CD14-positive monocyte (primary cell): ENCODE results near the gene CXCR3. TPM values are rescaled to one million over a fixed set of nuclear protein-coding genes. Genes with fewer than 3 reads are reported as not detected.

Source experiments
- DNase-seq, 3 donors: peaks; one replicate each; pipeline ENCODE4 v3.0.0-alpha.2; 2011 to 2022
- H2AFZ ChIP-seq: 2 replicates; pipeline ENCODE4 v1.6.0; 2012; ENCODE audit warnings: mild to moderate bottlenecking, low read depth, low read length, inconsistent platforms; ENCODE audit not compliant: insufficient read depth, poor library complexity, severe bottlenecking
- H3K27ac ChIP-seq, 2 donors: 1 replicate in 1 of 2; 2 replicates in 1 of 2; pipeline ENCODE4 v1.5.1; 2012 to 2013; ENCODE audit warnings: low read length in 2 of 2, control low read depth in 1 of 2, inconsistent platforms in 1 of 2, low read depth in 1 of 2, mild to moderate bottlenecking in 1 of 2
- H3K27me3 ChIP-seq, 2 donors: one replicate each; pipeline versions ENCODE4 v1.6.0 to v1.6.1; 2011 to 2013; ENCODE audit warnings: low read length in 2 of 2; ENCODE audit not compliant: control insufficient read depth in 2 of 2, insufficient read depth in 2 of 2
- H3K36me3 ChIP-seq, 2 donors: replicated peaks in 1 of 2; 1 replicate in 1 of 2; 2 replicates in 1 of 2; pipeline versions ENCODE4 v1.5.1 to v1.6.1; 2012 to 2013; ENCODE audit warnings: low read length in 2 of 2, control low read depth in 1 of 2, inconsistent platforms in 1 of 2, mild to moderate bottlenecking in 1 of 2; ENCODE audit not compliant: insufficient read depth in 2 of 2, control insufficient read depth in 1 of 2
- H3K4me1 ChIP-seq, 2 donors: 1 replicate in 1 of 2; 2 replicates in 1 of 2; pipeline versions ENCODE4 v1.5.1 to v1.6.1; 2012 to 2013; ENCODE audit warnings: low read length in 2 of 2, control low read depth in 1 of 2, inconsistent platforms in 1 of 2, mild to moderate bottlenecking in 1 of 2, moderate library complexity in 1 of 2; ENCODE audit not compliant: insufficient read depth in 2 of 2, control insufficient read depth in 1 of 2
- H3K4me2 ChIP-seq: replicated peaks from 2 replicates; pipeline ENCODE3; 2012; ENCODE audit warnings: low read length, moderate library complexity, mild to moderate bottlenecking; ENCODE audit not compliant: poor library complexity, severe bottlenecking; ENCODE audit errors: extremely low read depth
- H3K4me3 ChIP-seq, 3 experiments: fragments of 200-600 bp in 1 of 3; sonication (generic) in 1 of 3; replicated peaks in 1 of 3; 1 replicate in 2 of 3; 2 replicates in 1 of 3; pipeline ENCODE4 v1.5.1; 2011 to 2013; ENCODE audit warnings: low read length in 3 of 3, mild to moderate bottlenecking in 3 of 3, control low read depth in 2 of 3, low read depth in 2 of 3, inconsistent platforms in 1 of 3, moderate library complexity in 1 of 3
- H3K79me2 ChIP-seq: 2 replicates; pipeline ENCODE4 v1.6.0; 2012; ENCODE audit warnings: mild to moderate bottlenecking, control low read depth, inconsistent platforms, low read length, moderate library complexity; ENCODE audit not compliant: insufficient read depth
- H3K9ac ChIP-seq: 2 replicates; pipeline ENCODE4 v1.6.0; 2017; ENCODE audit warnings: low read length, mild to moderate bottlenecking; ENCODE audit not compliant: insufficient read depth, poor library complexity, severe bottlenecking
- H3K9me3 ChIP-seq, 2 donors: replicated peaks in 1 of 2; 1 replicate in 1 of 2; 2 replicates in 1 of 2; pipeline versions ENCODE4 v1.5.1 to v1.6.1; 2012 to 2013; ENCODE audit warnings: low read length in 2 of 2, control low read depth in 1 of 2; ENCODE audit not compliant: control insufficient read depth in 1 of 2, insufficient read depth in 1 of 2
- H4K20me1 ChIP-seq: 2 replicates; pipeline ENCODE4 v1.6.0; 2012; ENCODE audit warnings: mild to moderate bottlenecking, low read length, control low read depth, moderate library complexity; ENCODE audit not compliant: insufficient read depth
- H3K27ac Mint-ChIP-seq, 7 donors: one replicate each; pipeline ENCODE4 v1.8.0; 2020; ENCODE audit warnings: mild to moderate bottlenecking in 7 of 7, mixed read lengths in 7 of 7, moderate library complexity in 6 of 7, inconsistent platforms in 2 of 7
- H3K27me3 Mint-ChIP-seq, 3 donors: one replicate each; pipeline ENCODE4 v1.8.0; 2021 to 2022; ENCODE audit warnings: low read depth in 3 of 3, mild to moderate bottlenecking in 3 of 3, mixed read lengths in 3 of 3, moderate library complexity in 3 of 3, inconsistent platforms in 1 of 3
- H3K36me3 Mint-ChIP-seq, 2 donors: one replicate each; pipeline ENCODE4 v1.8.0; 2020; ENCODE audit warnings: mixed read lengths in 2 of 2, inconsistent platforms in 1 of 2, mild to moderate bottlenecking in 1 of 2
- H3K4me1 Mint-ChIP-seq: one replicate; pipeline ENCODE4 v1.8.0; 2020; ENCODE audit warnings: mild to moderate bottlenecking, mixed read lengths
- H3K4me3 Mint-ChIP-seq, 2 donors: one replicate each; pipeline ENCODE4 v1.8.0; 2020; ENCODE audit warnings: mild to moderate bottlenecking in 2 of 2, mixed read lengths in 2 of 2, moderate library complexity in 1 of 2
- H3K9me3 Mint-ChIP-seq, 7 donors: one replicate each; pipeline ENCODE4 v1.8.0; 2020 to 2022; ENCODE audit warnings: mixed read lengths in 7 of 7, mild to moderate bottlenecking in 6 of 7, moderate library complexity in 6 of 7, inconsistent platforms in 2 of 7
- WGBS: methylation state at CpG from one replicate; pipeline ENCODE4 v1.1.5; 2013; ENCODE audit warnings: missing lambda C conversion rate; ENCODE audit not compliant: insufficient coverage; 5-methylcytosine and 5-hydroxymethylcytosine counted together
- intact Hi-C, 2 donors: fragments of 100-400 bp; cut with micrococcal nuclease; formaldehyde crosslinking; loops; one replicate each; pipeline versions ENCODE4 v1.15.0 to v1.15.1; 2023
- polyA plus RNA-seq, 3 donors: library from polyadenylated mRNA; depleted of rRNA in 1 of 3; unstranded in 2 of 3; stranded (reverse) in 1 of 3; fragments of 300-500 nt in 2 of 3; fragments of >200 nt in 1 of 3; fragmentation: Illumina TruSeq in 2 of 3; gene quantifications; 1 replicate in 2 of 3; 2 replicates in 1 of 3; pipeline ENCODE4 v1.2.3, GENCODE V29; 2012 to 2021
- TF ChIP-seq, protein P1 (sequence below): fragments of 200-600 bp; IDR thresholded peaks from one replicate; pipeline ENCODE4 v1.8.0; 2022; ENCODE audit warnings: antibody characterized with exemption, mild to moderate bottlenecking

The CXCR3 gene
- polyA plus RNA-seq, 3 donors: 0.04 to 0.14 (median 0.10) TPM

DNA sequence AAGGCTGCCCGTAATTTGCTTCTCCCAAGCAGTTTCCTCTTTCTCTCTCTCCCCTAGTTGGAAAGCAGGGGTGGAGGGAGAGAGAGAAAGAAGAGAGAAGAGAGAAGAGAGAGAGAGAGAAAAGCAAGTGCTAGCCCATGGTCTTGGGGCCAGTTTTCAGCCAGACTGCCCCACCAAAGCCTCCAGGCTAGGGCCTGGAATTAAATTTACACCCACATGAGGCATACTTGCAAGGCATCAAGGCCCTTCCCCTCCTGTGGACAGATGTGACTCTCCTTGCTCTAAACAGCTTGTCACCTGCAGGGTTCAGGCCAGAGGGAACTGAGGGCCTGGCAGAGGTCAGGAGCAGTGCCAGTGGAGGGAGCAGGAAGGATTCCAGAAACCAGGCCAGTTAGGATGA lies 1.7 kb upstream of the CXCR3 start:
- H3K9me3 ChIP-seq: no peaks in the 10 kb centered on the region
- no peak overlapping the region for H2AFZ ChIP-seq
- no peak overlapping the region for H3K4me3 ChIP-seq
- no peaks in the 10 kb centered on the region for H4K20me1 ChIP-seq
- no peaks in the 10 kb centered on the region for H3K36me3 ChIP-seq
- no CpG with 5 or more reads among the region's 1 CpG for WGBS
- no peaks in the 10 kb centered on the region for H3K79me2 ChIP-seq
- peak overlapping the region in 1 of 7 donors; percentile 49 for H3K27ac Mint-ChIP-seq
- H3K4me2 ChIP-seq: no peak overlapping the region
- intact Hi-C loops: no loop called here
- TF ChIP-seq, protein P1, sequence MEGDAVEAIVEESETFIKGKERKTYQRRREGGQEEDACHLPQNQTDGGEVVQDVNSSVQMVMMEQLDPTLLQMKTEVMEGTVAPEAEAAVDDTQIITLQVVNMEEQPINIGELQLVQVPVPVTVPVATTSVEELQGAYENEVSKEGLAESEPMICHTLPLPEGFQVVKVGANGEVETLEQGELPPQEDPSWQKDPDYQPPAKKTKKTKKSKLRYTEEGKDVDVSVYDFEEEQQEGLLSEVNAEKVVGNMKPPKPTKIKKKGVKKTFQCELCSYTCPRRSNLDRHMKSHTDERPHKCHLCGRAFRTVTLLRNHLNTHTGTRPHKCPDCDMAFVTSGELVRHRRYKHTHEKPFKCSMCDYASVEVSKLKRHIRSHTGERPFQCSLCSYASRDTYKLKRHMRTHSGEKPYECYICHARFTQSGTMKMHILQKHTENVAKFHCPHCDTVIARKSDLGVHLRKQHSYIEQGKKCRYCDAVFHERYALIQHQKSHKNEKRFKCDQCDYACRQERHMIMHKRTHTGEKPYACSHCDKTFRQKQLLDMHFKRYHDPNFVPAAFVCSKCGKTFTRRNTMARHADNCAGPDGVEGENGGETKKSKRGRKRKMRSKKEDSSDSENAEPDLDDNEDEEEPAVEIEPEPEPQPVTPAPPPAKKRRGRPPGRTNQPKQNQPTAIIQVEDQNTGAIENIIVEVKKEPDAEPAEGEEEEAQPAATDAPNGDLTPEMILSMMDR: no peak
- no peak overlapping the region for H3K4me3 Mint-ChIP-seq
- H3K27ac ChIP-seq: no peak overlapping the region
- peaks cover 0 to 2% (median 0%) of the 10 kb centered on the region in 7 donors for H3K9me3 Mint-ChIP-seq
- H3K4me1 ChIP-seq: peaks cover 18 to 20% of the 10 kb centered on the region in 2 donors
- DNase-seq: no peak
- no peak overlapping the region for H3K9ac ChIP-seq
- no peaks in the 10 kb centered on the region for H3K27me3 ChIP-seq
- peaks cover under 1 to 6% of the 10 kb centered on the region in 2 donors for H3K36me3 Mint-ChIP-seq
- peaks cover 0 to 8% (median 2%) of the 10 kb centered on the region in 3 donors for H3K27me3 Mint-ChIP-seq
- peaks cover 19% of the 10 kb centered on the region for H3K4me1 Mint-ChIP-seq

DNA sequence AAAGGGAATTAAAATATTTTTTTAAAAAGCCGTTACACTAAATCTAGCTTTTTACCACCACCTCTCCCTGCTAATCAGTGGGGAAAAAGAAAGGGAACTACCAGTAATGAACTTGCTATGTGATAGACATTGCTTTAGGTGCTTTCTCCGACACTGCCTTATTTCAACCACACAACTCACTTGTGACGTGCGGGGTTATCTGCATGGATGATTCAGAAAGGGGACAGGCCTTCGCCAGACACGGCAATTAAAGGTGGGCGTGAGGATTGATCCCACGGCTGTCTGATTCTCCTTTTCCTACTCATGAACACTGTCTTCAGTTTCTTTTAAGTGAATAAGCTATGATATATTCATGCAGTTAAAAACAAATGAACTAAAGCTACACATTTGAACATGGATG lies 882 bp upstream of the CXCR3 start:
- Histone ChIP-seq H3K4me2 (no peak overlapping the region), H3K9me3 (no peaks in the 10 kb centered on the region), H3K79me2 (no peaks in the 10 kb centered on the region), H2AFZ (no peak overlapping the region), H4K20me1 (no peaks in the 10 kb centered on the region), H3K4me3 (no peak overlapping the region), H3K4me1 (peaks cover 18 to 20% of the 10 kb centered on the region in 2 donors), H3K9ac (no peak overlapping the region), H3K27me3 (no peaks in the 10 kb centered on the region), H3K36me3 (no peaks in the 10 kb centered on the region), H3K27ac (no peak overlapping the region)
- no CpG with 5 or more reads among the region's 8 CpGs for WGBS
- H3K27me3 Mint-ChIP-seq: peaks cover 0 to 8% (median 2%) of the 10 kb centered on the region in 3 donors
- intact Hi-C loops: no loop called here
- H3K4me3 Mint-ChIP-seq: no peak overlapping the region
- H3K36me3 Mint-ChIP-seq: peaks cover 6 to 10% of the 10 kb centered on the region in 2 donors
- no peak overlapping the region for H3K27ac Mint-ChIP-seq
- TF ChIP-seq, protein P1: no peak
- H3K9me3 Mint-ChIP-seq: peaks cover 0 to 2% (median 0%) of the 10 kb centered on the region in 7 donors
- H3K4me1 Mint-ChIP-seq: peaks cover 19% of the 10 kb centered on the region
- DNase-seq: no peak
